AG20443 (cell line): Measurements from ENCODE around the gene KRT1.

Experiments
- DNase-seq: peaks from one replicate; pipeline ENCODE4 v3.0.0; 2012; ENCODE audit warnings: low spot score, mixed read lengths

The KRT1 gene

DNA sequence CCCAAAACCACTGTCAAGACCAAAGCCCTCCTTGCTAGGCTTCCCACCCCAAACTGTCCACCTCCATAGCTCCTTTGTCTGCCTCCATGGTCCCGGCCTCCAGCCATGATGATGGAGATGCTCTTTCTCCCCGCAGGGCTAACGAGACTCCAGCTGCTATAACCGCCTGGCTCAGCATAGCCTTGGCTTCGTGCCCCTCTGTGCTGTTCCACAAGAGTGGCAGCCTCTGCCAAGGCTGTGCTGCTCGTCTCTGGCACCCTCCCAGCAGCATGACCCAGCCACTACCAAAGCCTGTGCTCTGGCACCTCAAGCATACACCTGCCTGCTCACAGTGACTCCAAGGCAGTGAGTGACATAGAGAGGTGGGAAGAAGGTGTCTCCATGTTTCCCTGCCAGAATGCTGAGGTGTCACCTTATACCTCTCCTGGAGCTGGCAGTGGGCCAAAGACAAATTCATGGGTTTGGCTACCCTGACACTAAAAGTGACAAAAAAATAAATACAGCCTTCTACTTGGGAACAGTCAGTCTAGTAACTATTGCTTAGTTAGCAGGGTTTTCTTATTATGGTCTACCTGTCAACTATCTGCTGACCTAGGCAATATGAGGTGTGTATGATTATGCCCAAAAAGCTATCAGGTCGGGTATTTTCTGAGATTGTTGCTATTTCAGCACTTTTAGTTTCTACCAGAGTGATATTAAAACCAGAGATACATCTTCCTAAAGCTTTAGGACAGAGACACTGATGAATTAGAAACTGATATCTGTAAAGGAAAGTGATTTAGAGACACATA, 45.7 kb downstream of the KRT1 start:
- no peak for DNase-seq

- no peak for DNase-seq
Observed at GRCh38 chr12:52633383-52633782, 46.8 kb downstream of the KRT1 start.

DNA sequence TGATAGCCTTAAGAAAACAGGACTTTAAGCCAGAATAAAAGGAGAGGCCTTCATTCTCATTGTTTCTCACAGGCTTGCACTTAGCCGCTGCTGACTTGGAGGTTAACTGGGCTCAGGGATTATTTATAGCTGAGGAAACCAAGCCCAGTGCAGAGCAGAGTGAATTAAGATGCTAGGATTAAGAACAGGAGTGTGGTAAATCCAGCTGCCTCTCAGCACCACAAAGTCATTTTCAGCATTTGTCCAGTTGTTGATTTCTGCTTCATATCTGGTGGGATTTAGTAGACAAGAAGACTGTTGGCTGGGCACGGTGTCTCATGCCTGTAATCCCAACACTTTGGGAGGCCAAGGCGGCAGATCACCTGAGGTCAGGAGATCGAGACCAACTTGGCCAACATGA, 47.6 kb downstream of the KRT1 start:
- no peak for DNase-seq

DNA sequence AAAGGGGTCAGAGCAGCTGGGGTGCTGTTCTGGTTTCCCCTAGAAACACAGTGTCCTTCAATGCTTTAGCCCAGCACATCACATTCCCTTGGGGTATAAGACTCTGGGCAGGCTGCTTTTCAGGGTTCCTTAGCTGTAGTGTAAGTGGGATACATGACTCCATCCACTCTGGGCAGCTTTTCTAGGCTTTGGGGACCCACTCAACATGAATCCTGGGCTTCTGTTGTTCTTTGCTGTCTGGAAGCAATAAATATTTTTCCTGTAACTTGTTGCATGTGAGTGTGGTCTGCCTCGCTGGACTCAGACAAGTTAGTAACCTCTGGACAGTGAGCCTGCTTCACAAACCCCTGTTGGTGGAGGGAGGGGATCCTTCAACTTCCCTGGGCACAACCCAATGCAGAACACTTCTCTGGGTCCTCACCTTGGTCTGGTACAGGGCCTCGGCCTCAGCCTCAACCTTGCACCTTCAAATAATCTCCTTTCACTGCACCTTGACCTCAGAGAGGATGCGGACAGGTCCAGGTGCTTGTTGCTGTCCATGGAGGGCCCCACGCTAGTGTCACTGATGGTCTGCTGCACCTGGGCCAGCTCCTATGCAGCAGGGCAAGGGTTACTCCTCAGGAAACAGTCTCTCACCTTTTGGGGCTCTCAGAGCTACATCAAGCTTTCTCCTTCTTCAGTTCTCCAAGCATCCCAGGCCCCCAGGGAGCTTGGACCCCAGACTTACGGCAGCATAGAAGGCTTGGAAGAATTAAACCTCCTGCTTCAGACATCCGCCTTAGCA, 48.3 kb downstream of the KRT1 start:
- no peak for DNase-seq

DNA sequence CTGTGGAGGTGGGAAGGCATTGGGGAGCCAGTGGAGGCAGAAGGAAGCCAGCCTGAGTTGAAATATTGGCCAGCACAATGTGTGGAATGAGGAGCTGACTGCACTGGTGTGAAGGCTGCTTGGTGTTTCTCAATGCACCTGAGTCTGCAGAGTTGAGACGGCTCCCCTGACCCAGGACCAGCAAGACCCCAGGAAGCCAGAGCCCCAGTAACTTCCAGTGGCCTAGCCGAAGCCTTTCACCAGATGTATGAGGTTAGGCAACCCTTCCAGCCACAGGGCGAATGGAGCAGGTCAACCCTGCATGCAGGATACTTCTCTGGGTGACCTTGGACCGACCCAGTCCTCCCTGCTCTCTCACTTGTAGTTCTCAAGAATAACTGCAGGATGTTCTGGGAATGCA, 48.9 kb downstream of the KRT1 start:
- no peak for DNase-seq

- DNase-seq, result no peak
Observed at GRCh38 chr12:52630599-52631200, 49.5 kb downstream of the KRT1 start.

DNA sequence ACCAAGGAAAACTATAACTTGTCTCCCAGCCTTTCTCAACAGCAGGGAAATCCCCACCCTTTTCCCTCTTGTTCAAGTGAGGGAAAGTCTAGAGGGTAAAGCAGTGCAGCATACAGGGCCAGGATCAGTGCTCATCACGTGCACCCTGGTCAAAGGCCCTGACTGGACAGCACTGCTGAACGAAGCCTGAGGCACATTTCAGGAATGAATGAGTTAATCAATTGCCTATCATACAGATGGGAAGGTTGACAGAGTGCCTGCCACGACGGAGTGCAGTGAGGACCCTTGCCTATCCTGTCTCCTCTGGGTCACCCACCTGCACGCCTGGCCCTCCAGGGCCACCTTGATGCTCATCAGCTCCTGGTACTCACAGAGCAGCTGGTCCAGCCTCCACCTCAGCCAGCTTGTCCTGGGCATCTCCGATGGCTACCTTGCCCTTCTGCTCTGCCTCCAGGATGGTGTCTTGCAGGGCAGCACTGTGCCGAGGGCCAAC, 50.2 kb downstream of the KRT1 start:
- DNase-seq, result no peak

- no peak for DNase-seq
Observed at GRCh38 chr12:52629281-52630007, 50.8 kb downstream of the KRT1 start.

DNA sequence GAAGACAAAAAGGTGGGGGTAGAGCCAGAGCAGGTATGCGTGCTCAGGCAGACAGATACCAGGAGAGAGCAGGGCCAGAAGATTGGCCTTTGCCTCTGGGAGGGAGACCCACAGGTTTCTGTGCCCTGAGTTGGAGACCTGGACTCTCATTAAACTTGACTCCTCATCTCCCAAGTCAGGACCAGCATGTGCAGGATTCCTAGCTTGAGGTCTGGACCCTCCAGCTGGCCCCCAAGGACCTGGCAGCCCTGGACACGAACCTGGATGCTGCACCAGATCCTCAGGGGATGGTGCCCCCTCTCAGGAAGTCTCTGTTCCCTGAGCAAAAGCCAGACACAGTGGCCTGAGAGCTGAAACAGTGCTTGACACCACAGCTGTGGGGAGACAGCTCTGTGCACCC, 51.4 kb downstream of the KRT1 start:
- DNase-seq, result no peak

GRCh38 chr12:52628111-52628507, 52.1 kb downstream of the KRT1 start:
- DNase-seq, result no peak

DNA sequence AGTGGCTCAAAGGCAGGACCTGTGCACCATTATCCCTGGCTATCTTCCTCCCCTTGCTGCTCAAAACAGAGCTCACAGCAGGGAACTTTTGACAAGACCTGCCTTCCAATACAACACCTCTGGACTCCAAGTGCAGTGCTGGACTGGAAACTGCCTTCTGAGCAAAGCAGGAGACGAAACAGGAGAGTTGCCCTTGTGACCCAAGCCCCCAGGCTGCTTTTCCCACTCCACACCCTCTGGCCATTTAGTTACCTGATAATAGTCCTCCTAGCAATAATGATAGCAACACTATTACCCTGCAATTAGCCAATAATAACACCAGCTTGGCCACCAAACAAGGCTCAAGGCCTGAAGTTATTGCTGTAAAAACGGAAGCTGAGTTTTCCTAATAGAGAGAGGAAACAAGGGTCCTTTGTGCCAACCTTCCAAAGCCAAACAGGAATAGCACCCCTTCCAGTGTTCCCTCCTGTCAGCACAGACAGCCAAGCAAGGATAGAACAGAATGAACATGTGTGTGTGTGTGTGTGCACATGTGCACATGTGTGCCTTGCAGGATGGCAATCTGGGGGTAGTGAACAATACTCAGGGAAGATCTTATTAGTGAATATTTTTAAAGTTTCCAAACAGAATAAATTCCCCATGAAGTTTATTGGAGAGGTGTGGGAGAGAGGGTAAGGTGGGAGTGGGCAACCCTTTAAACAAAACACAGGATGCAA, 52.7 kb downstream of the KRT1 start:
- DNase-seq, result no peak
